GM12873 (cell line): ENCODE measurements around the gene TOX2.

Experiments used
- CTCF ChIP-seq: IDR thresholded peaks from 2 replicates; pipeline ENCODE4 v1.5.1; 2012; ENCODE audit warnings: low read depth, mild to moderate bottlenecking, moderate library complexity, low read length, control low read depth; ENCODE audit not compliant: insufficient read depth; ENCODE audit errors: missing control alignments

The TOX2 gene

GRCh38 chr20:44081476-44081875 is 166.8 kb downstream of the TOX2 start:
- no peak for TF ChIP-seq CTCF

- no peak for TF ChIP-seq CTCF
Measured at GRCh38 chr20:44081888-44082287, 167.2 kb downstream of the TOX2 start.

DNA sequence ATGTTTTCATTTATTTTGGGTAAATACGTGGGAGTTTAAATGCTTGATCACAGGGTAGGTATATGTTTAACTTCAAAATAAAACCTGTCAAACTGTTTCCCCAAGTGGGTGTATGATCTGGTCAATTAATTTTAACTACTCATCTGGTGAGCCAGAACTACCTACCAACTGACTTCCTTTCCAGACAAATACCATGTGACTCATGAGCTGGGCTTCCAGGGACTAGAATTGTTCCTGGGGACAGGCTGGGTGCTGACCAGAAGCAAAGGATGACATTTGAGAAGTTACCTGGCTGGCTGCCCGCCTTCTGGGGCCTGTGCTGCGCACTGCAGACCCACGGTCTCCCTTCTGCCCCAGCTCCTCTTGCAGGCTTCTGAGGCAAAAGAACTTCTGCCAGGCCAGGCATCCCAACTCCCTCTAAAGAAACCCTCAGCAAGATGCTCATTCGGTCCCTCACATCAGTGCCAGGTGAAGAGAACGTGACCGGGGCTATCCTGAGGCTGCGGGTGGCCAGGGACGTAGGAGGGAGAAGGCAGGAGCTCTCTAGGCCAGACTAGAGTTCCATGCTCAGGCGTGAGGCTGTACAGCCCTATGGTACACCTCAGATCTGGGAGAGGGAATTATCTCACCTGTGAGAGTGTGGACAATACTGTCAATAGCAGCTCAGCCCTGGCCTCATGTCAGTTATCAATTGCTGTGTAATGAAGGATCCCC is 168.7 kb downstream of the TOX2 start:
- TF ChIP-seq CTCF = no peak

DNA sequence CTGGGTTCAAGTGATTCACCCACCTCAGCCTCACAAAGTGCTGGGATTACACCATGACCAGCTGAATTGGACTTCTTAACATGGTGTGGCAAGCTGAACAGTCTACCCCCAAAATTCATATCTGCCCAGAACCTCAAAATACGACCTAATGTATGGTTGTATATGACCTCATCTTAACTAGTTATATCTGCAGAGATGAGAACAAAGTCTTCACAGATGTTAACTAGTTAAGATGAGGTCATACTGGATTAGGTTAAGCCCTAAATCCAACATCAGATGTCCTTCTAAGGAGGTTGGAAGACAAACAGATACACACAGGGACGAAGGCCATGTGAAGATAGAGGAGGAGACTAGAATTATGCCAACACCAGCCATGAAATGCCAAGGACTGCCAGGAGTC is 169.8 kb downstream of the TOX2 start:
- no peak for TF ChIP-seq CTCF

- TF ChIP-seq CTCF = no peak
Measured at GRCh38 chr20:44084891-44085290, 170.2 kb downstream of the TOX2 start.

- no peak for TF ChIP-seq CTCF
Measured at GRCh38 chr20:44085616-44086434, 171.2 kb downstream of the TOX2 start.

DNA sequence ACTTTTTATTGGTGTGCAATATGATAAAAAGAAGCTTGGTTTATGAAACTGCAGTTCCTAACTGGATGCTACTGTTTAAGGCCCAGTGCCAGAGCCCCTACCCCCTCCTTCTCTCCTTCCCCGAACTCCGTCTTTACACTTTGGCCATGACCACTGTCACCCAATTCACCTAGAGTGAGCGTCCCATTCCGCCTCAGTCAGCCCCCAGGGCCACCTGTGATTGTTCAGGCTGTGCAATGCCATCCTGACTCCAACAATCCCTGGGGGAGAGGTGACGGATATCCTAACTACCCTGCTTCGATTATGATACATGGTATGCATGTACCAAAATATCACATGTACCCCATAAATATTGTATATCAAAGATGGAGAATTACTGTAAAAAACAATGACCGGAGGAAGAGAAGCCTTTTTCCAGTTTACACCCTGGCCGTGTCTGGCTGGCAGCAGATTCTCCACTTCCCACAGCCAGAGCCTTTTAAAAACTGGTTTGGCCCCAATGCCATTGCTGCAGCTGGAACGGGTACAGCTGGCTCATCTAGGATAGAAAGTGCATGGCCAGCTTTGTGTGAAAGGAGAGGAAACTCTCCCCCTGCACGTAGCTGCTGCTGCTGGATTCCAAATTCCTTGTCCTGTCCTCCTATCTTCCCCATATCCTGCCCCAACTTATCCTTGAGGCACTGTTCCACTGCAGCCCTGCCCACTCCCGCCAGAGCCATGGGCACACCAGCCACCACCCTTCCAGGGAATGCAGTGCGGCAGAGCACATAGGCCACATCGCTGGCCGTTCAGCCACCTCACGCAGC is 172.6 kb downstream of the TOX2 start:
- no peak for TF ChIP-seq CTCF
